Stimulated activated naive CD4-positive, alpha-beta T cell treated with Interleukin-2 at 50 U/mL for 16 hours (primary cell): ENCODE measurements around the gene KDM2B.

Experiments used
- DNase-seq: peaks from one replicate; lab custom pipeline; 2025; lab: John Stamatoyannopoulos, UW

KDM2B gene

GRCh38 chr12:121461048-121461447, 119.8 kb downstream of the KDM2B start:
- no peak for DNase-seq

- no peak for DNase-seq
Observed at GRCh38 chr12:121456551-121456950, 124.3 kb downstream of the KDM2B start.

- no peak for DNase-seq
Observed at GRCh38 chr12:121455766-121456420, 124.9 kb downstream of the KDM2B start.

GRCh38 chr12:121454921-121455320, 125.9 kb downstream of the KDM2B start:
- DNase-seq, result no peak

GRCh38 chr12:121453629-121454028, 127.2 kb downstream of the KDM2B start:
- DNase-seq, result no peak

- no peak for DNase-seq
Observed at GRCh38 chr12:121452985-121453360, 127.8 kb downstream of the KDM2B start.

- DNase-seq, result no peak
Observed at GRCh38 chr12:121452340-121452984, 128.4 kb downstream of the KDM2B start.

- DNase-seq, result no peak
Observed at GRCh38 chr12:121451961-121452339, 128.9 kb downstream of the KDM2B start.

- DNase-seq, result no peak
Observed at GRCh38 chr12:121448771-121449315, 132.0 kb downstream of the KDM2B start.

- DNase-seq, result no peak
Observed at GRCh38 chr12:121446750-121447149, 134.1 kb downstream of the KDM2B start.

- DNase-seq, result no peak
Observed at GRCh38 chr12:121444842-121445202, 136.0 kb downstream of the KDM2B start.

- DNase-seq, result no peak
Observed at GRCh38 chr12:121443911-121444841, 136.6 kb downstream of the KDM2B start.

- peak; percentile 51 for DNase-seq
Observed at GRCh38 chr12:121443193-121443870, 137.5 kb downstream of the KDM2B start.

- DNase-seq, result no peak
Observed at GRCh38 chr12:121442028-121442948, 138.5 kb downstream of the KDM2B start.

GRCh38 chr12:121441555-121441954, 139.3 kb downstream of the KDM2B start:
- no peak for DNase-seq

GRCh38 chr12:121440768-121441167, 140.1 kb downstream of the KDM2B start:
- no peak for DNase-seq

- DNase-seq, result no peak
Observed at GRCh38 chr12:121439715-121440114, 141.1 kb downstream of the KDM2B start.

GRCh38 chr12:121438905-121439304, 141.9 kb downstream of the KDM2B start:
- no peak for DNase-seq

GRCh38 chr12:121436706-121437105, 144.1 kb downstream of the KDM2B start:
- DNase-seq, result no peak

GRCh38 chr12:121432740-121433480, 147.9 kb downstream of the KDM2B start:
- no peak for DNase-seq
